WTC11 (cell line): ENCODE measurements around the gene FBXW4. TPM values are rescaled to one million over a fixed set of nuclear protein-coding genes. Genes with fewer than 3 reads are reported as not detected.

ENCODE experiments used
- ATAC-seq: fragments of 200-7000 bp; cut with Tn5 transposase; 2 replicates; pipeline ENCODE4 v1.10.0; 2021; ENCODE audit warnings: mild to moderate bottlenecking, moderate library complexity
- CTCF ChIA-PET: fragments of 300-600 bp; sonication (Branson Sonifier 250); formaldehyde crosslinking; loops from one replicate; lab custom pipeline; 2021; ENCODE audit warnings: antibody characterized with exemption; lab: Charles Lee
- POLR2A ChIA-PET: fragments of 350-600 bp; sonication (Branson Sonifier 250); formaldehyde crosslinking; loops from one replicate; lab custom pipeline; 2021; ENCODE audit warnings: antibody characterized with exemption; lab: Charles Lee
- DNase-seq: peaks from one replicate; pipeline ENCODE4 v3.0.0; 2021; ENCODE audit warnings: low spot score
- H3K27ac Mint-ChIP-seq: 2 replicates; pipeline ENCODE4 v1.8.0; 2021; ENCODE audit warnings: mixed read lengths
- H3K27me3 Mint-ChIP-seq: 2 replicates; pipeline ENCODE4 v1.8.0; 2021; ENCODE audit warnings: low read depth, mild to moderate bottlenecking, moderate library complexity, mixed read lengths
- H3K36me3 Mint-ChIP-seq: 2 replicates; pipeline ENCODE4 v1.8.0; 2021; ENCODE audit warnings: mixed read lengths
- H3K4me1 Mint-ChIP-seq: 2 replicates; pipeline ENCODE4 v1.8.0; 2022; ENCODE audit warnings: mixed read lengths
- H3K4me3 Mint-ChIP-seq: 2 replicates; pipeline ENCODE4 v1.8.0; 2021; ENCODE audit warnings: mild to moderate bottlenecking, moderate library complexity, mixed read lengths
- H3K9me3 Mint-ChIP-seq: 2 replicates; pipeline ENCODE4 v1.8.0; 2021; ENCODE audit warnings: mixed read lengths
- ARID4B ChIP-seq: sonication (generic); formaldehyde crosslinking; IDR thresholded peaks from 2 replicates; pipeline ENCODE4 v1.8.0; 2023; ENCODE audit warnings: missing genetic modification reagents, mild to moderate bottlenecking, borderline replicate concordance
- FOXJ3 ChIP-seq: sonication (generic); formaldehyde crosslinking; IDR thresholded peaks from 2 replicates; pipeline ENCODE4 v1.9.0; 2021; ENCODE audit warnings: missing genetic modification reagents, mild to moderate bottlenecking, borderline replicate concordance
- GTF2I ChIP-seq: fragments of 250-450 bp; sonication (Bioruptor Pico); conservative IDR thresholded peaks from 2 replicates; pipeline ENCODE4 v1.4.0; 2021; ENCODE audit warnings: mild to moderate bottlenecking
- NFATC4 ChIP-seq: fragments of 250-450 bp; sonication (Bioruptor Pico); IDR thresholded peaks from 2 replicates; pipeline ENCODE4 v1.9.0; 2021; ENCODE audit warnings: mild to moderate bottlenecking
- NFYB ChIP-seq: sonication (generic); formaldehyde crosslinking; conservative IDR thresholded peaks from 2 replicates; pipeline ENCODE4 v1.8.0; 2022; ENCODE audit warnings: low read depth, missing genetic modification reagents
- PRRX2 ChIP-seq: fragments of 250-450 bp; sonication (Bioruptor Pico); IDR thresholded peaks from 2 replicates; pipeline ENCODE4 v1.8.0; 2021; ENCODE audit warnings: mild to moderate bottlenecking
- RORB ChIP-seq: fragments of 250-450 bp; sonication (Bioruptor Pico); IDR thresholded peaks from 2 replicates; pipeline ENCODE4 v1.9.0; 2021; ENCODE audit warnings: mild to moderate bottlenecking
- TEAD1 ChIP-seq: sonication (generic); formaldehyde crosslinking; IDR thresholded peaks from 2 replicates; pipeline ENCODE4 v1.8.0; 2022; ENCODE audit warnings: mild to moderate bottlenecking, missing genetic modification reagents
- ZNF263 ChIP-seq: sonication (generic); formaldehyde crosslinking; IDR thresholded peaks from 2 replicates; pipeline ENCODE4 v1.8.1; 2022; ENCODE audit warnings: low read depth, mild to moderate bottlenecking, moderate library complexity, missing genetic modification reagents
- ZNF396 ChIP-seq: fragments of 250-450 bp; sonication (Bioruptor Pico); IDR thresholded peaks from 2 replicates; pipeline ENCODE4 v1.8.0; 2021; ENCODE audit warnings: mild to moderate bottlenecking, moderate library complexity, borderline replicate concordance
- ZNF532 ChIP-seq: fragments of 250-450 bp; sonication (Bioruptor Pico); IDR thresholded peaks from 2 replicates; pipeline ENCODE4 v1.9.0; 2021; ENCODE audit warnings: mild to moderate bottlenecking, borderline replicate concordance
- total RNA-seq: library from RNA; stranded (reverse); gene quantifications from 3 replicates; pipeline ENCODE4 v1.2.3, GENCODE V29; 2021
- TF ChIP-seq, protein P1 (sequence below): sonication (generic); formaldehyde crosslinking; IDR thresholded peaks from 2 replicates; pipeline ENCODE4 v1.8.0; 2022; ENCODE audit warnings: mild to moderate bottlenecking, missing genetic modification reagents
- TF ChIP-seq, protein P2 (sequence below): sonication (generic); formaldehyde crosslinking; IDR thresholded peaks from 2 replicates; pipeline ENCODE4 v1.8.1; 2022; ENCODE audit warnings: low read depth, mild to moderate bottlenecking, moderate library complexity, missing genetic modification reagents, borderline replicate concordance
- TF ChIP-seq, protein P3 (sequence below): sonication (generic); formaldehyde crosslinking; IDR thresholded peaks from 2 replicates; pipeline ENCODE4 v1.8.0; 2022; ENCODE audit warnings: mild to moderate bottlenecking, missing genetic modification reagents

The FBXW4 gene
- total RNA-seq, 1 experiment from 2014 or later: 45.3 TPM

GRCh38 chr10:101575580-101576210 lies 119.3 kb downstream of the FBXW4 start:
- ChIA-PET CTCF (interaction anchor here (0.6 to 2.0 kb wide), 5 partner anchors 12 to 287 kb away, joined by 3 to 10 read pairs (median 3); no protein-coding TSS in a partner anchor), POLR2A (interaction anchor here (0.5 kb wide), 1 partner anchor 176 kb away, joined by 3 read pairs; no protein-coding TSS in a partner anchor)
- Mint-ChIP-seq H3K36me3 (peaks cover 18% of the 10 kb centered on the region), H3K27me3 (peaks cover 33% of the 10 kb centered on the region), H3K27ac (no peak overlapping the region), H3K9me3 (peaks cover 3% of the 10 kb centered on the region; the same call in 1 of the 2 replicates), H3K4me1 (peaks cover 19% of the 10 kb centered on the region), H3K4me3 (no peak overlapping the region)
- no peak for DNase-seq
- TF ChIP-seq, protein P1, sequence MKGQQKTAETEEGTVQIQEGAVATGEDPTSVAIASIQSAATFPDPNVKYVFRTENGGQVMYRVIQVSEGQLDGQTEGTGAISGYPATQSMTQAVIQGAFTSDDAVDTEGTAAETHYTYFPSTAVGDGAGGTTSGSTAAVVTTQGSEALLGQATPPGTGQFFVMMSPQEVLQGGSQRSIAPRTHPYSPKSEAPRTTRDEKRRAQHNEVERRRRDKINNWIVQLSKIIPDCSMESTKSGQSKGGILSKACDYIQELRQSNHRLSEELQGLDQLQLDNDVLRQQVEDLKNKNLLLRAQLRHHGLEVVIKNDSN (CRISPR knock-in tag): no peak
- no peak for TF ChIP-seq ZNF396 (CRISPR knock-in tag)
- TF ChIP-seq, protein P2, sequence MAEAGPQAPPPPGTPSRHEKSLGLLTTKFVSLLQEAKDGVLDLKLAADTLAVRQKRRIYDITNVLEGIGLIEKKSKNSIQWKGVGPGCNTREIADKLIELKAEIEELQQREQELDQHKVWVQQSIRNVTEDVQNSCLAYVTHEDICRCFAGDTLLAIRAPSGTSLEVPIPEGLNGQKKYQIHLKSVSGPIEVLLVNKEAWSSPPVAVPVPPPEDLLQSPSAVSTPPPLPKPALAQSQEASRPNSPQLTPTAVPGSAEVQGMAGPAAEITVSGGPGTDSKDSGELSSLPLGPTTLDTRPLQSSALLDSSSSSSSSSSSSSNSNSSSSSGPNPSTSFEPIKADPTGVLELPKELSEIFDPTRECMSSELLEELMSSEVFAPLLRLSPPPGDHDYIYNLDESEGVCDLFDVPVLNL (CRISPR knock-in tag): no peak
- no peak for TF ChIP-seq GTF2I (CRISPR knock-in tag)
- no peak for TF ChIP-seq PRRX2 (CRISPR knock-in tag)
- TF ChIP-seq ARID4B (CRISPR knock-in tag): no peak
- no peak for TF ChIP-seq RORB (CRISPR knock-in tag)
- TF ChIP-seq NFYB (CRISPR knock-in tag): no peak
- no peak for TF ChIP-seq TEAD1 (CRISPR knock-in tag)
- TF ChIP-seq, protein P3, sequence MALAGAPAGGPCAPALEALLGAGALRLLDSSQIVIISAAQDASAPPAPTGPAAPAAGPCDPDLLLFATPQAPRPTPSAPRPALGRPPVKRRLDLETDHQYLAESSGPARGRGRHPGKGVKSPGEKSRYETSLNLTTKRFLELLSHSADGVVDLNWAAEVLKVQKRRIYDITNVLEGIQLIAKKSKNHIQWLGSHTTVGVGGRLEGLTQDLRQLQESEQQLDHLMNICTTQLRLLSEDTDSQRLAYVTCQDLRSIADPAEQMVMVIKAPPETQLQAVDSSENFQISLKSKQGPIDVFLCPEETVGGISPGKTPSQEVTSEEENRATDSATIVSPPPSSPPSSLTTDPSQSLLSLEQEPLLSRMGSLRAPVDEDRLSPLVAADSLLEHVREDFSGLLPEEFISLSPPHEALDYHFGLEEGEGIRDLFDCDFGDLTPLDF (CRISPR knock-in tag): no peak
- no peak for TF ChIP-seq NFATC4 (CRISPR knock-in tag)
- TF ChIP-seq ZNF532 (CRISPR knock-in tag): no peak
- TF ChIP-seq ZNF263 (CRISPR knock-in tag): no peak
- TF ChIP-seq FOXJ3 (CRISPR knock-in tag): no peak
- no peak for ATAC-seq
